NT2/D1 (cell line): Measurements from ENCODE around the gene CDH4.

Experiments used
- SUZ12 ChIP-seq: IDR thresholded peaks from 2 replicates; pipeline ENCODE4 v1.6.1; 2011; ENCODE audit not compliant: insufficient read length, insufficient read depth; ENCODE audit errors: extremely low read depth
- ZNF274 ChIP-seq: IDR thresholded peaks from 2 replicates; pipeline ENCODE4 v1.6.1; 2011; ENCODE audit warnings: mild to moderate bottlenecking, low read depth, low read length

DNA sequence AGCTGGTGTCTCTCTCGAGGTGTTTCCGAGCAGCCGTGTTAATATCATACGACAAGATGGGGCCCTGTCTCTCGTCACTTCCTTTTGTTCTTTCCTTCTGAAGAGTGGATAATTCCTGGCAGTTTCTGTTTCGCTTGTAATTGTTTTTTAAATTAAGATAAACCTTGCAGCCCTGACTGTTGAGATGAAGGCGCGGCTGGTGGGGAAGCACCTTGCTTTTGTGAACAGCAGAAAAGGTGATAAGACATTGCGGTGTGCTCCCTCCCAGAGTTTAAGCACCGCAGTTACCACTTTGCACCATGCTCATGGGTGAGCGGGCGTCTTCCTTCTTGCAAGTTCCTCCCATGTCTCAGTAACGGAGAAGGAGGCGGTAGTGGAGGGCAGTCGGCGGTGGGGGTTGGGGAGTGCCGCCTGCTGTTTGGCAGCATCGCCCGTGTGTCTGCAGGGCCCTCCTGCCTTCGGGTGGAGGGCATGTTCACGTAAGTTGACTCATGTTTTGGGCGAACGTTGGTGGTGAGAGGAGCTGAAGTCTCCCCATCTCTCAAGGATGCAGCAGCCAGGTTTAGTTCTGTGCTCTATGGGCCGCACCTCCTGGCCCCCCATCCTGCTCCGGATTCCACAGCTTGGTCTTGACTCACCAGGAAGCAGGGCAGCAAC is 467.8 kb downstream of the CDH4 start:
- TF ChIP-seq ZNF274 (no peak), SUZ12 (no peak)
